ENCODE results near the gene UVRAG. TPM values are rescaled to one million over a fixed set of nuclear protein-coding genes. Genes with fewer than 3 reads are reported as not detected.

Gene UVRAG
- total and polyA plus RNA-seq, 2 of the 13 experiments (the other 11 are each of a cell fraction or from before 2014, with no cell fraction given): 9.7 to 17.3 TPM

DNA sequence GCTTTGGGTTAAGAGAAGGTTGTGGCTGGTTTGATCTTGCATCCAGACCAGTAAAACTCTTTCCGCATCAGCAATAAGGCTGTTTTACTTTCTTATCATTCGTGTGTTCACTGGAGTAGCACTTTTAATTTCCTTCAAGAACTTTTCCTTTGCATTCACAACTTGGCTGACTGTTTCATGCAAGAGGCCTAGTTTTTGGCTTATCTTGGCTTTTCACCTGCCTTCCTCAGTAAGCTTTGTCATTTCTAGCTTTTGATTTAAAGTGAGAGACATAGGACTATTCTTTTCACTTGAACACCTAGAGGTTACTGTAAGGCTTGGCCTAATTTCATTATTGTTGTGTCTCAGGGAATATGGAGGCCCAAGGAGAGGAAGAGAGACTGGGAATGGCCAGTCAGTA lies 144.5 kb downstream of the UVRAG start:
- FAIRE-seq (no peak), ATAC-seq (no peak), DNase-seq (ENCODE audit: low spot score) (no peak)
- Histone ChIP-seq H3K36me3 (replicated peaks in 1 of 2; ENCODE audit: control insufficient read depth in 1 of 2, insufficient read depth in 2 of 2, low read length in 2 of 2) (peaks cover 0 to 3% of the 10 kb centered on the region in 2 experiments; a peak in 1 of 5 replicates), H4K20me1 (ENCODE audit: insufficient read depth, low read length) (no peaks in the 10 kb centered on the region), H3K9ac (ENCODE audit: insufficient read depth, low read depth, low read length) (no peak overlapping the region), H3K4me3 (replicated peaks in 1 of 3; ENCODE audit: insufficient read depth in 1 of 3, low read depth in 2 of 3, low read length in 3 of 3) (no peak overlapping the region), H2AFZ (ENCODE audit: low read length) (no peak overlapping the region), H3K27me3 (ENCODE audit: control insufficient read depth in 1 of 2, insufficient read depth in 2 of 2, low read length in 2 of 2) (no peaks in the 10 kb centered on the region), H3K27ac (ENCODE audit: extremely low read length, insufficient read depth, low read length) (no peak overlapping the region), H3K4me1 (ENCODE audit: insufficient read depth, low read length) (no peaks in the 10 kb centered on the region), H3K4me2 (ENCODE audit: low read depth, low read length) (no peak overlapping the region), H3K9me3 (ENCODE audit: low read length) (no peaks in the 10 kb centered on the region), H3K79me2 (ENCODE audit: insufficient read depth, low read length) (no peaks in the 10 kb centered on the region)
- TF ChIP-seq ZNF816 (CRISPR knock-in tag; IDR thresholded peaks at IDR 0.05; ENCODE audit: borderline replicate concordance) (no peak), ZNF639 (CRISPR knock-in tag; conservative IDR thresholded peaks at IDR 0.05) (no peak), EZH2 (conservative IDR thresholded peaks at IDR 0.05; ENCODE audit: low read depth, low read length) (no peak), NONO (IDR thresholded peaks at IDR 0.05) (no peak), NONO (CRISPR knock-in tag; conservative IDR thresholded peaks at IDR 0.05) (no peak), ELF4 (CRISPR knock-in tag; IDR thresholded peaks at IDR 0.05; ENCODE audit: borderline replicate concordance) (no peak), MTF1 (CRISPR knock-in tag; IDR thresholded peaks at IDR 0.05) (no peak), ZNF24 (IDR thresholded peaks at IDR 0.05) (no peak), MIXL1 (CRISPR knock-in tag; IDR thresholded peaks at IDR 0.05) (no peak), KLF12 (CRISPR knock-in tag; IDR thresholded peaks at IDR 0.05; ENCODE audit: borderline replicate concordance) (no peak), ZNF7 (CRISPR knock-in tag; IDR thresholded peaks at IDR 0.05) (no peak), ZNF839 (CRISPR knock-in tag; IDR thresholded peaks at IDR 0.05; ENCODE audit: borderline replicate concordance) (no peak), BATF2 (CRISPR knock-in tag; IDR thresholded peaks at IDR 0.05) (no peak), FOSL2 (CRISPR knock-in tag; IDR thresholded peaks at IDR 0.05) (no peak)
- ChIA-PET POLR2A (no interaction called here), CTCF (ENCODE audit: low intra/inter-chr PET ratio, low total read pairs) (no interaction called here)
- 97% methylated on average over 2 of the region's 2 CpGs for WGBS (ENCODE audit: low lambda C conversion rate)
- in situ Hi-C loops (cut with HindIII; ENCODE audit: extremely low pct_ligation_motif_present, low pct_unique_long_range_greater_than_20kb): no loop called here
- BruUV-seq (replicated peaks): no TSS peak
- intact Hi-C loops (cut with micrococcal nuclease; ENCODE audit: unreplicated experiment): no loop called here

Data from HepG2 (cell line).